Nephron (organoid): ENCODE data around the gene C11orf71.

Source experiments
- H3K27ac Mint-ChIP-seq, 3 experiments: 2 replicates each; pipeline ENCODE4 v1.8.0; 2020; ENCODE audit warnings: mixed read lengths in 3 of 3, mild to moderate bottlenecking in 2 of 3, moderate library complexity in 1 of 3
- H3K27me3 Mint-ChIP-seq: 2 replicates; pipeline ENCODE4 v1.8.0; 2021; ENCODE audit warnings: low read depth, mild to moderate bottlenecking, moderate library complexity, mixed read lengths
- H3K36me3 Mint-ChIP-seq: 2 replicates; pipeline ENCODE4 v1.8.0; 2020; ENCODE audit warnings: low read depth, mixed read lengths
- H3K4me1 Mint-ChIP-seq: 2 replicates; pipeline ENCODE4 v1.8.0; 2020; ENCODE audit warnings: mixed read lengths
- H3K4me3 Mint-ChIP-seq, 3 experiments: 2 replicates each; pipeline ENCODE4 v1.8.0; 2020; ENCODE audit warnings: mild to moderate bottlenecking in 3 of 3, mixed read lengths in 3 of 3, moderate library complexity in 2 of 3
- H3K9me3 Mint-ChIP-seq: 2 replicates; pipeline ENCODE4 v1.8.0; 2020; ENCODE audit warnings: mixed read lengths
- CTCF ChIP-seq, 3 experiments: fragments of 200-600 bp; sonication (generic); IDR thresholded peaks; one replicate each; pipeline ENCODE4 v1.5.0; 2021; ENCODE audit warnings: antibody characterized with exemption in 3 of 3; ENCODE audit not compliant: unreplicated experiment in 3 of 3

Gene C11orf71

GRCh38 chr11:114438303-114438702 lies 38.0 kb upstream of the C11orf71 start:
- H3K36me3 Mint-ChIP-seq, result no peaks in the 10 kb centered on the region
- no peaks in the 10 kb centered on the region for H3K27me3 Mint-ChIP-seq
- peaks cover 28% of the 10 kb centered on the region for H3K4me1 Mint-ChIP-seq
- TF ChIP-seq CTCF (IDR thresholded peaks at IDR 0.05; ENCODE audit: unreplicated experiment in 3 of 3), result no peak
- H3K4me3 Mint-ChIP-seq, result peak overlapping the region; percentile 96 to 100 (median 97)
- H3K27ac Mint-ChIP-seq, result no peak overlapping the region
- no peaks in the 10 kb centered on the region for H3K9me3 Mint-ChIP-seq

GRCh38 chr11:114433376-114433775 lies 33.1 kb upstream of the C11orf71 start:
- no peak for TF ChIP-seq CTCF (IDR thresholded peaks at IDR 0.05; ENCODE audit: unreplicated experiment in 3 of 3)
- Mint-ChIP-seq H3K36me3 (no peaks in the 10 kb centered on the region), H3K4me3 (no peak overlapping the region), H3K9me3 (no peaks in the 10 kb centered on the region), H3K27me3 (no peaks in the 10 kb centered on the region), H3K4me1 (no peaks in the 10 kb centered on the region), H3K27ac (no peak overlapping the region)

- no peaks in the 10 kb centered on the region for H3K4me1 Mint-ChIP-seq
- H3K27ac Mint-ChIP-seq, result no peak overlapping the region
- no peaks in the 10 kb centered on the region for H3K9me3 Mint-ChIP-seq
- no peaks in the 10 kb centered on the region for H3K36me3 Mint-ChIP-seq
- H3K4me3 Mint-ChIP-seq, result no peak overlapping the region
- H3K27me3 Mint-ChIP-seq, result no peaks in the 10 kb centered on the region
- TF ChIP-seq CTCF (IDR thresholded peaks at IDR 0.05; ENCODE audit: unreplicated experiment in 3 of 3), result no peak
Measured at GRCh38 chr11:114432893-114433292, 32.6 kb upstream of the C11orf71 start.

GRCh38 chr11:114430290-114430689 lies 30.0 kb upstream of the C11orf71 start:
- TF ChIP-seq CTCF (IDR thresholded peaks at IDR 0.05; ENCODE audit: unreplicated experiment in 3 of 3), result no peak
- no peaks in the 10 kb centered on the region for H3K9me3 Mint-ChIP-seq
- no peak overlapping the region for H3K27ac Mint-ChIP-seq
- H3K4me3 Mint-ChIP-seq, result no peak overlapping the region
- H3K27me3 Mint-ChIP-seq, result no peaks in the 10 kb centered on the region
- H3K36me3 Mint-ChIP-seq, result peaks cover 6% of the 10 kb centered on the region
- no peaks in the 10 kb centered on the region for H3K4me1 Mint-ChIP-seq

- H3K27ac Mint-ChIP-seq, result no peak overlapping the region
- no peak overlapping the region for H3K4me3 Mint-ChIP-seq
- H3K27me3 Mint-ChIP-seq, result no peaks in the 10 kb centered on the region
- peaks cover 11% of the 10 kb centered on the region for H3K9me3 Mint-ChIP-seq
- no peaks in the 10 kb centered on the region for H3K4me1 Mint-ChIP-seq
- no peak for TF ChIP-seq CTCF (IDR thresholded peaks at IDR 0.05; ENCODE audit: unreplicated experiment in 3 of 3)
- H3K36me3 Mint-ChIP-seq, result peaks cover 22% of the 10 kb centered on the region
Measured at GRCh38 chr11:114426280-114426679, 26.0 kb upstream of the C11orf71 start.

GRCh38 chr11:114416441-114416961 lies 16.2 kb upstream of the C11orf71 start:
- Mint-ChIP-seq H3K4me3 (no peak overlapping the region), H3K27ac (no peak overlapping the region), H3K27me3 (peaks cover 3% of the 10 kb centered on the region), H3K4me1 (no peaks in the 10 kb centered on the region), H3K36me3 (peaks cover 25% of the 10 kb centered on the region), H3K9me3 (no peaks in the 10 kb centered on the region)
- TF ChIP-seq CTCF (IDR thresholded peaks at IDR 0.05; ENCODE audit: unreplicated experiment in 3 of 3), result no peak
